ENCODE measurements around the gene HOXB3. TPM values are rescaled to one million over a fixed set of nuclear protein-coding genes. Genes with fewer than 3 reads are reported as not detected.

The HOXB3 gene
- total RNA-seq, 1 experiment from 2014 or later = not detected

- Mint-ChIP-seq H3K36me3 (ENCODE audit: insufficient read depth in 1 of 3, low read depth in 3 of 3) (peaks cover 0 to 2% (median 0%) of the 10 kb centered on the region in 3 experiments; a peak in 2 of 7 replicates), H3K9me3 (peaks cover 0 to 3% of the 10 kb centered on the region in 2 experiments; a peak in 2 of 5 replicates), H3K4me3 (no peak overlapping the region), H3K27ac (no peak overlapping the region), H3K27me3 (ENCODE audit: low read depth) (peaks cover 61% of the 10 kb centered on the region), H3K4me1 (peaks cover 0 to 10% of the 10 kb centered on the region in 2 experiments; a peak in 3 of 4 replicates)
- Histone ChIP-seq H3K56ac (ENCODE audit: insufficient read length, low read depth, low read length) (no peak overlapping the region), H2BK20ac (ENCODE audit: low read depth, low read length, poor library complexity, severe bottlenecking) (no peak overlapping the region), H3K4ac (ENCODE audit: low read depth, low read length) (no peak overlapping the region), H2BK120ac (ENCODE audit: low read depth, low read length, poor library complexity, severe bottlenecking) (no peak overlapping the region), H3K79me2 (ENCODE audit: insufficient read depth, low read length) (no peaks in the 10 kb centered on the region), H3K9me3 (ENCODE audit: control insufficient read depth, low read depth, low read length) (no peaks in the 10 kb centered on the region), H3K23ac (ENCODE audit: insufficient read length, low read depth, low read length) (no peak overlapping the region), H2BK5ac (ENCODE audit: insufficient read length, low read length) (no peak overlapping the region), H4K91ac (ENCODE audit: insufficient read length, low read depth, low read length) (no peak overlapping the region), H3K9ac (ENCODE audit: extremely low read depth, insufficient read length, low read length) (no peak overlapping the region), H2AK5ac (ENCODE audit: insufficient read length, low read length) (no peak overlapping the region), H3K18ac (ENCODE audit: insufficient read length, low read depth, low read length) (no peak overlapping the region), H4K8ac (replicated peaks; ENCODE audit: insufficient read length, low read depth, low read length) (no peak overlapping the region), H2BK15ac (ENCODE audit: low read depth, low read length) (no peak overlapping the region), H3K14ac (ENCODE audit: insufficient read depth, low read length) (no peak overlapping the region), H3K4me1 (ENCODE audit: insufficient read depth, low read length) (peaks cover 2% of the 10 kb centered on the region; the same call in 1 of the 2 replicates), H2BK12ac (ENCODE audit: insufficient read length, low read depth, low read length) (no peak overlapping the region), H3T11ph (ENCODE audit: low read length) (no peak overlapping the region), H4K5ac (ENCODE audit: insufficient read length, low read depth, low read length) (no peak overlapping the region), H3K4me2 (ENCODE audit: insufficient read depth, insufficient read length, low read length) (no peak overlapping the region), H4K20me1 (ENCODE audit: control insufficient read depth, insufficient read depth, insufficient read length) (peaks cover 2% of the 10 kb centered on the region), H3K23me2 (ENCODE audit: insufficient read length, low read depth, low read length, poor library complexity, severe bottlenecking) (no peaks in the 10 kb centered on the region), H3K79me1 (ENCODE audit: insufficient read depth, low read depth, low read length, poor library complexity, severe bottlenecking) (no peaks in the 10 kb centered on the region), H3K27me3 (ENCODE audit: insufficient read depth, low read length) (peaks cover 99% of the 10 kb centered on the region), H3K27ac (ENCODE audit: insufficient read length, low read depth, low read length) (no peak overlapping the region), H2AFZ (ENCODE audit: low read length) (no peak overlapping the region)
- no peak for TF ChIP-seq CTCF (conservative IDR thresholded peaks at IDR 0.05)
- DNase-seq = no peak
- no CpG with 5 or more reads among the region's 5 CpGs for WGBS (ENCODE audit: extremely low coverage, insufficient read length, low lambda C conversion rate)
Observed at GRCh38 chr17:48562934-48563333, 27.1 kb downstream of the HOXB3 start.
